H1 (cell line): Measurements from ENCODE around the gene LPXN. TPM values are rescaled to one million over a fixed set of nuclear protein-coding genes. Genes with fewer than 3 reads are reported as not detected.

Source experiments
- CBX8 ChIP-seq: fragments of 300-800, 300-1000 bp; sonication (generic); IDR thresholded peaks from 2 replicates; pipeline ENCODE4 v1.7.1; 2016; ENCODE audit warnings: low read depth, low read length, borderline replicate concordance
- CHD2 ChIP-seq: IDR thresholded peaks from 2 replicates; pipeline ENCODE4 v1.6.1; 2012; ENCODE audit warnings: low read length, improper control_type of control experiment
- CHD7 ChIP-seq: fragments of 300-600 bp; sonication (generic); IDR thresholded peaks from 2 replicates; pipeline ENCODE4 v1.7.1; 2012; ENCODE audit warnings: low read length, moderate library complexity, mild to moderate bottlenecking, inconsistent platforms; ENCODE audit not compliant: insufficient replicate concordance
- JUN ChIP-seq: IDR thresholded peaks from 2 replicates; pipeline ENCODE4 v1.6.1; 2011; ENCODE audit warnings: low read depth, mild to moderate bottlenecking, improper control_type of control experiment, low read length
- KDM4A ChIP-seq: IDR thresholded peaks from one replicate; pipeline ENCODE4 v1.7.1; 2012; ENCODE audit warnings: low read depth, mild to moderate bottlenecking, moderate library complexity, low read length, inconsistent platforms; ENCODE audit not compliant: severe bottlenecking
- NRF1 ChIP-seq: IDR thresholded peaks from 2 replicates; pipeline ENCODE4 v1.6.1; 2011; ENCODE audit warnings: mild to moderate bottlenecking, low read depth, low read length, improper control_type of control experiment
- PHF8 ChIP-seq: fragments of 200-600 bp; sonication (generic); conservative IDR thresholded peaks from 2 replicates; pipeline ENCODE4 v1.7.1; 2012; ENCODE audit warnings: low read depth, mild to moderate bottlenecking, inconsistent platforms, low read length, moderate library complexity
- POLR2A ChIP-seq, 2 experiments: IDR thresholded peaks; 1 replicate in 1 of 2; 2 replicates in 1 of 2; pipeline ENCODE4 v1.6.1; 2011; ENCODE audit warnings: low read depth in 2 of 2, low read length in 2 of 2, mild to moderate bottlenecking in 2 of 2; ENCODE audit errors: control extremely low read depth in 1 of 2
- RFX5 ChIP-seq: IDR thresholded peaks from 2 replicates; pipeline ENCODE4 v1.6.1; 2011; ENCODE audit warnings: low read depth, low read length, improper control_type of control experiment, borderline replicate concordance
- SAP30 ChIP-seq: fragments of 300-600 bp; sonication (generic); IDR thresholded peaks from 2 replicates; pipeline ENCODE4 v1.7.1; 2012; ENCODE audit warnings: low read length, moderate library complexity, mild to moderate bottlenecking, inconsistent platforms; ENCODE audit not compliant: insufficient read depth, insufficient replicate concordance
- TCF12 ChIP-seq: IDR thresholded peaks from 2 replicates; pipeline ENCODE4 v1.6.1; 2011; ENCODE audit warnings: low read depth, mild to moderate bottlenecking, low read length
- polyA plus RNA-seq, 7 experiments: library from polyadenylated mRNA; depleted of rRNA in 3 of 7; stranded (reverse) in 5 of 7; unstranded in 2 of 7; fragments of >200 nt in 5 of 7; fragments of 200-250 nt in 2 of 7; gene quantifications; 1 replicate in 5 of 7; 2 replicates in 1 of 7; 4 replicates in 1 of 7; pipeline versions ENCODE4 v1.2.1 to v1.2.3, GENCODE V29; 2011 to 2013; ENCODE audit warnings: missing spikeins in 2 of 7, mixed read lengths in 2 of 7
- total RNA-seq: library from RNA; stranded (reverse); fragmentation: NEBNext Ultra II Directional; extraction: Animal tissue kit (Norgen Biotek cat#: 25700); gene quantifications from 2 replicates; pipeline ENCODE4 v1.2.1, GENCODE V29; 2021

Gene LPXN
- total and polyA plus RNA-seq, 2 of the 8 experiments (the other 6 are each of a cell fraction or from before 2014, with no cell fraction given), result 1.4 to 2.7 TPM

GRCh38 chr11:58561394-58562098 is 14.1 kb downstream of the LPXN start (continued):
- no peak for TF ChIP-seq CHD7
- TF ChIP-seq TCF12, result no peak
- no peak for TF ChIP-seq NRF1
- no peak for TF ChIP-seq RFX5
- TF ChIP-seq JUN, result no peak
- TF ChIP-seq CBX8, result no peak
- no peak for TF ChIP-seq SAP30
- TF ChIP-seq CHD2, result no peak
- TF ChIP-seq KDM4A, result no peak
- no peak for TF ChIP-seq POLR2A (IDR thresholded peaks at IDR 0.05; ENCODE audit: control extremely low read depth in 1 of 2, low read depth in 2 of 2, low read length in 2 of 2)
- no peak for TF ChIP-seq PHF8
